Ovary (tissue), 9 donors: Measurements from ENCODE around the gene IL18R1. TPM values are rescaled to one million over a fixed set of nuclear protein-coding genes. Genes with fewer than 3 reads are reported as not detected.
"Not testable (repeated sequence)": the region's sequence is repeated elsewhere in the genome, so short reads cannot be mapped to it uniquely, and the experiment has no call there.

ENCODE experiments used
- DNase-seq, 5 donors: peaks; one replicate each; pipeline ENCODE4 v3.0.0-alpha.2; 2019 to 2020
- H3K27ac ChIP-seq, 2 donors: fragments of 200-600 bp; one replicate each; pipeline versions ENCODE4 v1.5.1 to v1.8.0; 2019 to 2022
- H3K27me3 ChIP-seq: fragments of 200-600 bp; one replicate; pipeline ENCODE4 v1.8.0; 2022
- H3K36me3 ChIP-seq: fragments of 200-600 bp; sonication (generic); one replicate; pipeline ENCODE4 v1.5.1; 2019
- H3K4me1 ChIP-seq: one replicate; pipeline ENCODE4 v1.8.1; 2013; ENCODE audit warnings: mild to moderate bottlenecking, moderate library complexity; ENCODE audit not compliant: insufficient read depth
- H3K4me3 ChIP-seq: fragments of 200-600 bp; sonication (generic); one replicate; pipeline ENCODE4 v1.5.1; 2017
- H3K9me3 ChIP-seq, 2 donors: fragments of 200-600 bp in 1 of 2; sonication (generic) in 1 of 2; one replicate each; pipeline versions ENCODE4 v1.5.1 to v1.8.1; 2013 to 2019; ENCODE audit warnings: mild to moderate bottlenecking in 1 of 2, moderate library complexity in 1 of 2
- EP300 ChIP-seq: sonication (generic); formaldehyde crosslinking; IDR thresholded peaks from one replicate; pipeline ENCODE4 v1.6.1; 2017; ENCODE audit warnings: antibody characterized with exemption
- POLR2A ChIP-seq: fragments of 450-650 bp; IDR thresholded peaks from one replicate; pipeline ENCODE4 v1.6.1; 2017; ENCODE audit warnings: antibody characterized with exemption, mild to moderate bottlenecking, moderate library complexity
- WGBS, 3 donors: extraction: QIAGEN DNeasy Blood & Tissue Kit in 1 of 3; methylation state at CpG; one replicate each; pipeline versions ENCODE4 v1.1.5 to v1.1.7; 2013 to 2017; 5-methylcytosine and 5-hydroxymethylcytosine counted together
- intact Hi-C, 4 donors: fragments of 100-400 bp; cut with DNase I; formaldehyde crosslinking; loops; one replicate each; pipeline versions ENCODE4 v1.11.0 to v1.15.1; 2022 to 2023
- polyA plus RNA-seq, 2 donors: library from polyadenylated mRNA; stranded (reverse); fragments of 200-250 nt in 1 of 2; fragments of 350-450 nt in 1 of 2; fragmentation: Illumina TruSeq in 1 of 2; extraction: RNeasy Lipid Tissue Mini Kit (QIAGEN cat#74804) in 1 of 2; gene quantifications; one replicate each; pipeline ENCODE4 v1.2.3, GENCODE V29; 2013 to 2014
- total RNA-seq, 7 donors: library from RNA; depleted of rRNA in 2 of 7; stranded (reverse); fragments of >200 nt in 2 of 7; fragmentation: NEBNext Ultra II Directional in 3 of 7; extraction: Animal tissue kit (Norgen Biotek cat#: 25700) in 3 of 7; gene quantifications; one replicate each; pipeline versions ENCODE4 v1.1.0 to v1.2.4, GENCODE V29; 2016 to 2023
- TF ChIP-seq, protein P1 (sequence below), 3 donors: fragments of 450-650 bp in 2 of 3; fragments of 200-600 bp in 1 of 3; IDR thresholded peaks; one replicate each; pipeline versions ENCODE4 v1.5.1 to v1.8.0; 2016 to 2022; ENCODE audit warnings: antibody characterized with exemption in 3 of 3, mild to moderate bottlenecking in 1 of 3
- donor health status: DM: no; HTN: no; CAD: no; lungs with moderate emphysema.
- donor health status: DM: no; HTN: no; CAD: no.
- donor health status: Bipolar disorder and iron deficiency.
- donor health status: DM: yes; HTN: yes; CAD: no.
- donor health status: DM: no; HTN: no; CAD: no.
- donor health status: DM: yes; HTN: yes; CAD: no.

The IL18R1 gene
- total and polyA plus RNA-seq, 9 donors, result 0.83 to 3.1 (median 1.7) TPM

GRCh38 chr2:102318437-102318836, 37.2 kb upstream of the IL18R1 start:
- no peak overlapping the region for H3K4me3 ChIP-seq
- TF ChIP-seq EP300, result no peak
- TF ChIP-seq, protein P1, sequence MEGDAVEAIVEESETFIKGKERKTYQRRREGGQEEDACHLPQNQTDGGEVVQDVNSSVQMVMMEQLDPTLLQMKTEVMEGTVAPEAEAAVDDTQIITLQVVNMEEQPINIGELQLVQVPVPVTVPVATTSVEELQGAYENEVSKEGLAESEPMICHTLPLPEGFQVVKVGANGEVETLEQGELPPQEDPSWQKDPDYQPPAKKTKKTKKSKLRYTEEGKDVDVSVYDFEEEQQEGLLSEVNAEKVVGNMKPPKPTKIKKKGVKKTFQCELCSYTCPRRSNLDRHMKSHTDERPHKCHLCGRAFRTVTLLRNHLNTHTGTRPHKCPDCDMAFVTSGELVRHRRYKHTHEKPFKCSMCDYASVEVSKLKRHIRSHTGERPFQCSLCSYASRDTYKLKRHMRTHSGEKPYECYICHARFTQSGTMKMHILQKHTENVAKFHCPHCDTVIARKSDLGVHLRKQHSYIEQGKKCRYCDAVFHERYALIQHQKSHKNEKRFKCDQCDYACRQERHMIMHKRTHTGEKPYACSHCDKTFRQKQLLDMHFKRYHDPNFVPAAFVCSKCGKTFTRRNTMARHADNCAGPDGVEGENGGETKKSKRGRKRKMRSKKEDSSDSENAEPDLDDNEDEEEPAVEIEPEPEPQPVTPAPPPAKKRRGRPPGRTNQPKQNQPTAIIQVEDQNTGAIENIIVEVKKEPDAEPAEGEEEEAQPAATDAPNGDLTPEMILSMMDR (IDR thresholded peaks at IDR 0.05), result no peak
- no peak for TF ChIP-seq POLR2A
- no peaks in the 10 kb centered on the region for H3K36me3 ChIP-seq
- no peaks in the 10 kb centered on the region for H3K9me3 ChIP-seq
- intact Hi-C loops, result no loop called here
- 82 to 85% (median 82%) methylated on average over 2 of the region's 2 CpGs for WGBS, 3 donors
- H3K27ac ChIP-seq, result no peak overlapping the region
- no peak for DNase-seq
- H3K4me1 ChIP-seq, result no peaks in the 10 kb centered on the region
- no peaks in the 10 kb centered on the region for H3K27me3 ChIP-seq

- DNase-seq, result no peak
- H3K4me1 ChIP-seq, result no peaks in the 10 kb centered on the region
- TF ChIP-seq EP300 (no peak), POLR2A (no peak)
- TF ChIP-seq, protein P1 (IDR thresholded peaks at IDR 0.05), result no peak
- H3K36me3 ChIP-seq, result no peaks in the 10 kb centered on the region
- no peaks in the 10 kb centered on the region for H3K9me3 ChIP-seq
- intact Hi-C loops, result no loop called here
- no peaks in the 10 kb centered on the region for H3K27me3 ChIP-seq
- H3K27ac ChIP-seq, result no peak overlapping the region
- H3K4me3 ChIP-seq, result no peak overlapping the region
- 47 to 63% (median 57%) methylated on average over 6 of the region's 6 CpGs for WGBS, 3 donors
Measured at GRCh38 chr2:102321941-102322719, 33.5 kb upstream of the IL18R1 start.

- WGBS, 3 donors, result 84 to 92% (median 86%) methylated on average over 5 of the region's 5 CpGs
- H3K27me3 ChIP-seq, H3K4me3 ChIP-seq, H3K9me3 ChIP-seq, H3K4me1 ChIP-seq, DNase-seq, H3K27ac ChIP-seq, intact Hi-C loops, H3K36me3 ChIP-seq: not testable (repeated sequence)
Measured at GRCh38 chr2:102324914-102325313, 30.7 kb upstream of the IL18R1 start.

DNA sequence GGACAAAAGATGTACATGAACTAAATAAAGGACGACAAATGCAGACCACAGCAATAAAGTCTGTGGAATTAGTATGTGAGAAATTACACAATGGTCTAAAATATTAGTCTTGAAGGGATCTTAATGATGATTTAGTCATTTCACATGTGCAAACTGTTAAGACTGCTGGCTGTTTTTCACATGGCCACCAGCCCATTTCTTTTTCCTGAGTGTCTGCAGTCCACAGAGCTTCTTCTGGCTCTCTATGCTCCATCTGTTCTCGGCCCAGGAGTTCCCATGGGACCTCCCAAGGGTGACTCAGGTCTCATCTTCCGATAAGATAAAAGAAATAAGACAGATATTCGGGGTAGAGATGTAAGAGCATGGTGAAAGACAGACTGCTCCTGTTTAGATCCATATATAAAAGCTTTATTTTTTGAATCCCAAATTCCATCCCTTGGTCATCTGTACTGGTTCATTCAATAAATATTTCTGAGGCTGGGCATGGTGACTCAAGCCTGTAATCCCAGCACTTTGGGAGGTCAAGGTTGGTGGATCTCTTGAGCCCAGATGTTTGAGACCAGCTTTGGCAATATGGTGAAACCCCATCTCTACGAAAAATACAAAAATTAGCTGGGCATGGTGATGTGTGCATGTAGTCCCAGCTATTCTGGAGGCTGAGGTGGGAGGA, 24.1 kb upstream of the IL18R1 start:
- intact Hi-C loops, result no loop called here
- Histone ChIP-seq H3K27me3 (no peaks in the 10 kb centered on the region), H3K9me3 (no peaks in the 10 kb centered on the region), H3K27ac (no peak overlapping the region), H3K4me1 (no peaks in the 10 kb centered on the region), H3K36me3 (no peaks in the 10 kb centered on the region), H3K4me3 (no peak overlapping the region)
- 72 to 74% (median 73%) methylated on average over 5 of the region's 5 CpGs for WGBS, 3 donors
- no peak for TF ChIP-seq POLR2A
- TF ChIP-seq, protein P1 (IDR thresholded peaks at IDR 0.05), result no peak
- no peak for TF ChIP-seq EP300
- no peak for DNase-seq

DNA sequence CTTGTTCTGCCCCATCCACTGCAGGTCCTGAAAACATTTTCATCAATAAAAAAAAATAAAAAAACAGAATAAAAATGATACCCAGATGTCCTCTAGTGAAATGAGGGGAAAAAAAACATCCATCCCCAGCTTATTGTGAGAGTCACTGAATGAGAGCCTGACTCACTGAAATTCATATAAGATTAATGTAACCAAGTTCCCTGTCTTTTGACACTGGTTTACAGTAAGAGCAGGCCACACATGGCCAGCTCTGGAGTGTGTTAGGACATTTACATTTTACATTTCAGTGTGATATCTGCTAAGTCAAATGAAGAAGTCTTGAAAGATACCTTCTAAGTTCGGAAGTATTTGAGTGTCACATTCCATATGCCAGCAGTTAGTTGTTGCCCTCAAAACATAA, 21.1 kb upstream of the IL18R1 start:
- H3K9me3 ChIP-seq, result no peaks in the 10 kb centered on the region
- intact Hi-C loops, result no loop called here
- WGBS, 3 donors, result 81 to 90% (median 90%) methylated on average over 1 of the region's 1 CpG
- DNase-seq, result no peak
- TF ChIP-seq, protein P1 (IDR thresholded peaks at IDR 0.05), result no peak
- TF ChIP-seq EP300 (no peak), POLR2A (no peak)
- H3K27ac ChIP-seq, result no peak overlapping the region
- no peaks in the 10 kb centered on the region for H3K36me3 ChIP-seq
- H3K4me3 ChIP-seq, result no peak overlapping the region
- no peaks in the 10 kb centered on the region for H3K27me3 ChIP-seq
- H3K4me1 ChIP-seq, result no peaks in the 10 kb centered on the region
